Measurements from ENCODE around the gene LYPD3. TPM values are rescaled to one million over a fixed set of nuclear protein-coding genes. Genes with fewer than 3 reads are reported as not detected.

LYPD3 gene
- total and polyA plus RNA-seq, 12 donors = 0.18 to 1.9 (median 0.84) TPM

DNA sequence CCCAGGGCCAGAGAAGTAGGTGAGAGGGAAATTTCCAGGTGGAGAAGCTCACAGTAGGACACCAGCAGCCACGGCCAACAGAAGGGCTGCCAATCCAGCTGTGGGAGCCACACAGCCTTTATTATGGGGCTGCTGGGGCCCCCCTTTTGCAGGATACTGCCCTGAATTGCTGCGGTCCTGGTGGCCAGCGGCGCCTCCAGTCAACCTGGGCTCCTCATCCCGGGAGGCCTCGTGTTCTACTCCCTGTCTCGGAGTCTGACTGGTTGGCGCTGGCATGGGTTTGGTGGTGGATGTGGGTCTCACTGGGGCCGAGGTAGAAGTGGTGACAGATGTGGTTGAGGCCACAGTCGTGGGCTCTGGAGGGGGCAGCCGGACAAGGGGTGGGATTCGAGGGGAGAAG, 4.1 kb downstream of the LYPD3 start:
- no peak overlapping the region for H3K4me3 ChIP-seq
- H3K27me3 ChIP-seq = no peaks in the 10 kb centered on the region
- H3K36me3 ChIP-seq (replicated peaks in 1 of 2) = no peaks in the 10 kb centered on the region
- peaks cover 6 to 11% of the 10 kb centered on the region in 2 donors for H3K4me1 ChIP-seq (replicated peaks in 1 of 2)
- intact Hi-C loops (cut with DNase I) = no loop called here
- no peak for DNase-seq
- no peaks in the 10 kb centered on the region for H3K9me3 ChIP-seq (replicated peaks in 1 of 3)
- WGBS, 4 donors = 73 to 95% (median 87%) methylated on average over 2 to 12 of the region's 12 CpGs
- no peak overlapping the region for H3K27ac ChIP-seq
- TF ChIP-seq CTCF (IDR thresholded peaks at IDR 0.05) = no peak
- no peak for TF ChIP-seq POLR2A (IDR thresholded peaks at IDR 0.05)

- intact Hi-C loops (cut with DNase I) = no loop called here
- 75 to 88% (median 82%) methylated on average over 16 of the region's 16 CpGs for WGBS, 4 donors
- TF ChIP-seq POLR2A (IDR thresholded peaks at IDR 0.05) (no peak), CTCF (IDR thresholded peaks at IDR 0.05) (no peak)
These were observed 4.9 kb downstream of the LYPD3 start for GRCh38 chr19:43460362-43461016.

GRCh38 chr19:43457809-43458208, 7.6 kb downstream of the LYPD3 start:
- TF ChIP-seq POLR2A (IDR thresholded peaks at IDR 0.05) (no peak), CTCF (IDR thresholded peaks at IDR 0.05) (no peak)
- peaks cover 0 to 1% of the 10 kb centered on the region in 2 donors for H3K4me1 ChIP-seq (replicated peaks in 1 of 2)
- no peaks in the 10 kb centered on the region for H3K36me3 ChIP-seq (replicated peaks in 1 of 2)
- no peaks in the 10 kb centered on the region for H3K27me3 ChIP-seq
- no peak for DNase-seq
- H3K4me3 ChIP-seq = no peak overlapping the region
- H3K9me3 ChIP-seq (replicated peaks in 1 of 3) = no peaks in the 10 kb centered on the region
- no peak overlapping the region for H3K27ac ChIP-seq
- WGBS, 4 donors = 76 to 86% (median 82%) methylated on average over 4 of the region's 4 CpGs
- intact Hi-C loops (cut with DNase I) = loop anchor here in 1 of 2 donors (10.0 kb wide), 1 partner anchor 197 kb away; no protein-coding TSS in a partner anchor

More at GRCh38 chr19:43460362-43461016, 4.9 kb downstream of the LYPD3 start:
- H3K4me1 ChIP-seq (replicated peaks in 1 of 2) = peaks cover 6 to 11% of the 10 kb centered on the region in 2 donors
- DNase-seq = no peak
- H3K27me3 ChIP-seq = no peaks in the 10 kb centered on the region
- no peaks in the 10 kb centered on the region for H3K9me3 ChIP-seq (replicated peaks in 1 of 3)
- no peak overlapping the region for H3K4me3 ChIP-seq
- no peaks in the 10 kb centered on the region for H3K36me3 ChIP-seq (replicated peaks in 1 of 2)
- no peak overlapping the region for H3K27ac ChIP-seq

- H3K36me3 ChIP-seq (replicated peaks in 1 of 2) = no peaks in the 10 kb centered on the region
- no peak overlapping the region for H3K4me3 ChIP-seq
- intact Hi-C loops (cut with DNase I) = loop anchor here in 1 of 2 donors (10.0 kb wide), 1 partner anchor 199 kb away; no protein-coding TSS in a partner anchor
- no peak for DNase-seq
- no peaks in the 10 kb centered on the region for H3K4me1 ChIP-seq (replicated peaks in 1 of 2)
- H3K9me3 ChIP-seq (replicated peaks in 1 of 3) = no peaks in the 10 kb centered on the region
- WGBS, 4 donors = 47 to 56% (median 51%) methylated on average over 10 of the region's 10 CpGs
- TF ChIP-seq CTCF (IDR thresholded peaks at IDR 0.05) = no peak
- TF ChIP-seq POLR2A (IDR thresholded peaks at IDR 0.05) = no peak
- H3K27me3 ChIP-seq = no peaks in the 10 kb centered on the region
- no peak overlapping the region for H3K27ac ChIP-seq
These were observed 9.9 kb downstream of the LYPD3 start for GRCh38 chr19:43455321-43456113.
